OCI-LY3 (cell line): Measurements from ENCODE around the gene ZNF691.
"Not testable (repeated sequence)": the region's sequence is repeated elsewhere in the genome, so short reads cannot be mapped to it uniquely, and the experiment has no call there.

Source experiments
- H2AFZ ChIP-seq: fragments of 200-600, 300-600 bp; shearing (Covaris generic); 2 replicates; pipeline ENCODE4 v1.6.0; 2014; ENCODE audit warnings: antibody characterized with exemption, low read depth, low read length
- H3K27ac ChIP-seq: fragments of 200-600, 300-600 bp; sonication (generic); 2 replicates; pipeline ENCODE4 v1.5.1; 2014; ENCODE audit warnings: mild to moderate bottlenecking, low read length, moderate library complexity, mixed read lengths
- H3K27me3 ChIP-seq: fragments of 200-600, 300-600 bp; sonication (generic); 2 replicates; pipeline ENCODE4 v1.6.1; 2014; ENCODE audit warnings: low read depth, low read length, mixed read lengths
- H3K36me3 ChIP-seq: fragments of 200-600, 300-600 bp; sonication (generic); replicated peaks from 2 replicates; pipeline ENCODE3; 2014; ENCODE audit warnings: low read depth, low read length, mixed read lengths
- H3K4me1 ChIP-seq: fragments of 300-600, 200-600 bp; sonication (generic); 2 replicates; pipeline ENCODE4 v1.6.1; 2014; ENCODE audit warnings: low read length, mixed read lengths
- H3K4me2 ChIP-seq: fragments of 200-600, 300-600 bp; sonication (generic); 2 replicates; pipeline ENCODE4 v1.6.1; 2014; ENCODE audit warnings: low read length, mixed read lengths
- H3K4me3 ChIP-seq: fragments of 300-600, 200-600 bp; sonication (generic); 2 replicates; pipeline ENCODE4 v1.5.1; 2014; ENCODE audit warnings: antibody characterized with exemption, mild to moderate bottlenecking, low read length, moderate library complexity
- H3K79me2 ChIP-seq: fragments of 300-600, 200-600 bp; shearing (Covaris generic); 2 replicates; pipeline ENCODE4 v1.6.1; 2014; ENCODE audit warnings: mild to moderate bottlenecking, low read length, mixed read lengths
- H3K9ac ChIP-seq: fragments of 300-600, 200-600 bp; shearing (Covaris generic); 2 replicates; pipeline ENCODE4 v1.6.0; 2014; ENCODE audit warnings: mild to moderate bottlenecking, low read length, moderate library complexity
- H3K9me3 ChIP-seq: fragments of 200-600, 300-600 bp; shearing (Covaris generic); 2 replicates; pipeline ENCODE4 v1.6.1; 2014; ENCODE audit warnings: low read length, mixed read lengths; ENCODE audit not compliant: insufficient read depth
- H4K20me1 ChIP-seq: fragments of 200-600, 300-600 bp; sonication (generic); 2 replicates; pipeline ENCODE4 v1.6.1; 2016; ENCODE audit warnings: low read length, mixed read lengths; ENCODE audit not compliant: insufficient read depth
- CTCF ChIP-seq: fragments of 200-600, 300-600 bp; sonication (generic); IDR thresholded peaks from 2 replicates; pipeline ENCODE4 v1.5.1; 2014; ENCODE audit warnings: antibody characterized with exemption, low read length, low read depth
- EZH2phosphoT487 ChIP-seq: fragments of 200-600 bp; shearing (Covaris generic); IDR thresholded peaks from 2 replicates; pipeline ENCODE4 v1.6.1; 2018; ENCODE audit warnings: antibody characterized with exemption, mixed run types, low read depth

ZNF691 gene

GRCh38 chr1:42860339-42861013, 14.1 kb downstream of the ZNF691 start:
- Histone ChIP-seq H3K4me1 (no peaks in the 10 kb centered on the region), H3K9me3 (no peaks in the 10 kb centered on the region), H4K20me1 (no peaks in the 10 kb centered on the region), H3K79me2 (no peaks in the 10 kb centered on the region), H3K4me3 (no peak overlapping the region), H2AFZ (no peak overlapping the region), H3K4me2 (no peak overlapping the region), H3K27me3 (no peaks in the 10 kb centered on the region), H3K36me3 (peaks cover 3% of the 10 kb centered on the region), H3K9ac (no peak overlapping the region), H3K27ac (no peak overlapping the region)
- TF ChIP-seq CTCF, result no peak
- TF ChIP-seq EZH2phosphoT487, result no peak

GRCh38 chr1:42861014-42861399, 14.6 kb downstream of the ZNF691 start:
- H4K20me1 ChIP-seq, result no peaks in the 10 kb centered on the region
- no peak overlapping the region for H2AFZ ChIP-seq
- no peaks in the 10 kb centered on the region for H3K4me1 ChIP-seq
- no peak overlapping the region for H3K9ac ChIP-seq
- no peak overlapping the region for H3K4me3 ChIP-seq
- no peak overlapping the region for H3K27ac ChIP-seq
- no peaks in the 10 kb centered on the region for H3K79me2 ChIP-seq
- TF ChIP-seq EZH2phosphoT487, result no peak
- no peak for TF ChIP-seq CTCF
- peaks cover 3% of the 10 kb centered on the region for H3K36me3 ChIP-seq
- H3K27me3 ChIP-seq, result no peaks in the 10 kb centered on the region
- no peaks in the 10 kb centered on the region for H3K9me3 ChIP-seq
- no peak overlapping the region for H3K4me2 ChIP-seq

GRCh38 chr1:42866549-42866948, 20.1 kb downstream of the ZNF691 start:
- H3K79me2 ChIP-seq, result no peaks in the 10 kb centered on the region
- H2AFZ ChIP-seq, result no peak overlapping the region
- no peak overlapping the region for H3K27ac ChIP-seq

GRCh38 chr1:42868466-42868865, 22.1 kb downstream of the ZNF691 start:
- H3K9me3 ChIP-seq, H3K36me3 ChIP-seq, H3K79me2 ChIP-seq, H2AFZ ChIP-seq, H3K4me2 ChIP-seq, H3K4me3 ChIP-seq, H3K27me3 ChIP-seq, H4K20me1 ChIP-seq, H3K27ac ChIP-seq, H3K4me1 ChIP-seq, H3K9ac ChIP-seq: not testable (repeated sequence)

More at GRCh38 chr1:42866549-42866948, 20.1 kb downstream of the ZNF691 start:
- TF ChIP-seq CTCF (no peak), EZH2phosphoT487 (no peak)
- Histone ChIP-seq H3K27me3 (no peaks in the 10 kb centered on the region), H3K36me3 (no peaks in the 10 kb centered on the region), H4K20me1 (no peaks in the 10 kb centered on the region), H3K4me3 (no peak overlapping the region), H3K9me3 (no peaks in the 10 kb centered on the region), H3K4me2 (no peak overlapping the region), H3K9ac (no peak overlapping the region), H3K4me1 (no peaks in the 10 kb centered on the region)

- not testable (repeated sequence) for H3K36me3 ChIP-seq
Measured at GRCh38 chr1:42869254-42869653, 22.8 kb downstream of the ZNF691 start.

GRCh38 chr1:42869751-42870150, 23.3 kb downstream of the ZNF691 start:
- H3K27ac ChIP-seq, H3K9ac ChIP-seq, H3K4me3 ChIP-seq, H3K4me2 ChIP-seq, H3K27me3 ChIP-seq, H3K79me2 ChIP-seq, H3K9me3 ChIP-seq, H4K20me1 ChIP-seq, H2AFZ ChIP-seq, H3K4me1 ChIP-seq, H3K36me3 ChIP-seq: not testable (repeated sequence)

More at GRCh38 chr1:42869254-42869653, 22.8 kb downstream of the ZNF691 start:
- H2AFZ ChIP-seq, H3K4me3 ChIP-seq, H3K27me3 ChIP-seq, H3K27ac ChIP-seq, H3K9ac ChIP-seq, H3K9me3 ChIP-seq, H4K20me1 ChIP-seq, H3K4me1 ChIP-seq, H3K79me2 ChIP-seq, H3K4me2 ChIP-seq: not testable (repeated sequence)

GRCh38 chr1:42873108-42873507, 26.7 kb downstream of the ZNF691 start:
- not testable (repeated sequence) for H3K9ac ChIP-seq, H3K79me2 ChIP-seq, H3K27me3 ChIP-seq, H3K4me2 ChIP-seq, H2AFZ ChIP-seq, H4K20me1 ChIP-seq, H3K27ac ChIP-seq, H3K36me3 ChIP-seq, H3K4me3 ChIP-seq, H3K9me3 ChIP-seq, H3K4me1 ChIP-seq
